IgD-negative memory B cell (primary cell): ENCODE results near the gene SOS2. TPM values are rescaled to one million over a fixed set of nuclear protein-coding genes. Genes with fewer than 3 reads are reported as not detected.

Experiments used
- H3K27ac Mint-ChIP-seq, 3 donors: one replicate each; pipeline ENCODE4 v1.8.0; 2020 to 2022; ENCODE audit warnings: mild to moderate bottlenecking in 3 of 3, mixed read lengths in 3 of 3, moderate library complexity in 1 of 3
- H3K27me3 Mint-ChIP-seq: one replicate; pipeline ENCODE4 v1.8.0; 2021; ENCODE audit warnings: mixed read lengths
- H3K36me3 Mint-ChIP-seq: one replicate; pipeline ENCODE4 v1.8.0; 2020; ENCODE audit warnings: mild to moderate bottlenecking, mixed read lengths
- H3K4me1 Mint-ChIP-seq, 3 donors: one replicate each; pipeline ENCODE4 v1.8.0; 2020 to 2022; ENCODE audit warnings: mixed read lengths in 3 of 3, mild to moderate bottlenecking in 1 of 3
- H3K4me3 Mint-ChIP-seq, 4 donors: one replicate each; pipeline ENCODE4 v1.8.0; 2020 to 2022; ENCODE audit warnings: mild to moderate bottlenecking in 4 of 4, mixed read lengths in 4 of 4, moderate library complexity in 3 of 4
- H3K9me3 Mint-ChIP-seq, 3 donors: one replicate each; pipeline ENCODE4 v1.8.0; 2020 to 2021; ENCODE audit warnings: mixed read lengths in 3 of 3, mild to moderate bottlenecking in 1 of 3
- polyA plus RNA-seq: library from polyadenylated mRNA; unstranded; fragments of 300-500 nt; fragmentation: Illumina TruSeq; gene quantifications from one replicate; pipeline ENCODE4 v1.2.3, GENCODE V29; 2021

SOS2 gene
- polyA plus RNA-seq, 1 donor from 2014 or later = 6.2 TPM

GRCh38 chr14:50233951-50234250 is 2.5 kb upstream of the SOS2 start:
- Mint-ChIP-seq H3K27ac (no peak overlapping the region), H3K9me3 (peaks cover 0 to 2% (median 0%) of the 10 kb centered on the region in 3 donors), H3K36me3 (peaks cover 3% of the 10 kb centered on the region), H3K4me1 (peaks cover 12 to 31% (median 24%) of the 10 kb centered on the region in 3 donors), H3K27me3 (no peaks in the 10 kb centered on the region), H3K4me3 (peak overlapping the region in 1 of 4 donors; percentile 92)

- peaks cover 14 to 35% (median 26%) of the 10 kb centered on the region in 3 donors for H3K4me1 Mint-ChIP-seq
- peak overlapping the region in 1 of 3 donors; percentile 72 for H3K27ac Mint-ChIP-seq
Observed at GRCh38 chr14:50233166-50233950, 2.0 kb upstream of the SOS2 start.

GRCh38 chr14:50232276-50232642 is 881 bp upstream of the SOS2 start:
- Mint-ChIP-seq H3K4me1 (peaks cover 10 to 31% (median 20%) of the 10 kb centered on the region in 3 donors), H3K27ac (peak overlapping the region in 2 of 3 donors; percentile 46 to 72), H3K9me3 (peaks cover 0 to 2% (median 0%) of the 10 kb centered on the region in 3 donors), H3K27me3 (no peaks in the 10 kb centered on the region), H3K4me3 (peak overlapping the region; percentile 81 to 94 (median 93)), H3K36me3 (no peaks in the 10 kb centered on the region)

More at GRCh38 chr14:50233166-50233950, 2.0 kb upstream of the SOS2 start:
- Mint-ChIP-seq H3K4me3 (peak overlapping the region in 3 of 4 donors; percentile 18 to 92 (median 54)), H3K36me3 (peaks cover 3% of the 10 kb centered on the region), H3K9me3 (peaks cover 0 to 2% (median 0%) of the 10 kb centered on the region in 3 donors), H3K27me3 (no peaks in the 10 kb centered on the region)

- Mint-ChIP-seq H3K9me3 (peaks cover 0 to 2% (median 0%) of the 10 kb centered on the region in 3 donors), H3K4me1 (peaks cover 18 to 39% (median 29%) of the 10 kb centered on the region in 3 donors), H3K27ac (peak overlapping the region; percentile 92 to 97 (median 96)), H3K27me3 (no peaks in the 10 kb centered on the region), H3K4me3 (peak overlapping the region; percentile 93 to 96 (median 95)), H3K36me3 (no peaks in the 10 kb centered on the region)
Observed at GRCh38 chr14:50230701-50231474, 490 bp downstream of the SOS2 start.

- no peaks in the 10 kb centered on the region for H3K36me3 Mint-ChIP-seq
- peak overlapping the region; percentile 93 to 96 (median 95) for H3K4me3 Mint-ChIP-seq
- H3K27ac Mint-ChIP-seq = peak overlapping the region; percentile 92 to 97 (median 96)
- no peaks in the 10 kb centered on the region for H3K27me3 Mint-ChIP-seq
- H3K9me3 Mint-ChIP-seq = peaks cover 0 to 2% (median 0%) of the 10 kb centered on the region in 3 donors
- H3K4me1 Mint-ChIP-seq = peaks cover 20 to 44% (median 33%) of the 10 kb centered on the region in 3 donors
Observed at GRCh38 chr14:50230401-50230700, 1.0 kb downstream of the SOS2 start.

GRCh38 chr14:50229681-50230080 is 1.7 kb downstream of the SOS2 start:
- H3K4me1 Mint-ChIP-seq = peaks cover 23 to 47% (median 33%) of the 10 kb centered on the region in 3 donors
- H3K4me3 Mint-ChIP-seq = peak overlapping the region in 3 of 4 donors; percentile 69 to 96 (median 94)
- no peaks in the 10 kb centered on the region for H3K36me3 Mint-ChIP-seq
- H3K9me3 Mint-ChIP-seq = no peaks in the 10 kb centered on the region
- H3K27me3 Mint-ChIP-seq = no peaks in the 10 kb centered on the region
- peak overlapping the region in 2 of 3 donors; percentile 13 to 19 for H3K27ac Mint-ChIP-seq

GRCh38 chr14:50228313-50228712 is 3.1 kb downstream of the SOS2 start:
- Mint-ChIP-seq H3K27me3 (no peaks in the 10 kb centered on the region), H3K4me1 (peaks cover 23 to 47% (median 34%) of the 10 kb centered on the region in 3 donors), H3K36me3 (no peaks in the 10 kb centered on the region), H3K27ac (peak overlapping the region in 1 of 3 donors; percentile 16), H3K9me3 (no peaks in the 10 kb centered on the region), H3K4me3 (peak overlapping the region in 2 of 4 donors; percentile 43 to 53)

GRCh38 chr14:50225974-50226297 is 5.4 kb downstream of the SOS2 start:
- H3K36me3 Mint-ChIP-seq = no peaks in the 10 kb centered on the region
- H3K4me3 Mint-ChIP-seq = peak overlapping the region in 1 of 4 donors; percentile 46
- H3K4me1 Mint-ChIP-seq = peaks cover 17 to 52% (median 44%) of the 10 kb centered on the region in 3 donors
- peak overlapping the region in 1 of 3 donors; percentile 21 for H3K27ac Mint-ChIP-seq
- no peaks in the 10 kb centered on the region for H3K9me3 Mint-ChIP-seq
- no peaks in the 10 kb centered on the region for H3K27me3 Mint-ChIP-seq

- Mint-ChIP-seq H3K27ac (peak overlapping the region in 1 of 3 donors; percentile 21), H3K36me3 (no peaks in the 10 kb centered on the region), H3K4me3 (peak overlapping the region in 1 of 4 donors; percentile 9), H3K9me3 (no peaks in the 10 kb centered on the region), H3K27me3 (no peaks in the 10 kb centered on the region), H3K4me1 (peaks cover 23 to 52% (median 41%) of the 10 kb centered on the region in 3 donors)
Observed at GRCh38 chr14:50225067-50225973, 6.1 kb downstream of the SOS2 start.

GRCh38 chr14:50222055-50222613 is 9.2 kb downstream of the SOS2 start:
- H3K9me3 Mint-ChIP-seq = no peaks in the 10 kb centered on the region
- H3K27me3 Mint-ChIP-seq = no peaks in the 10 kb centered on the region
- H3K27ac Mint-ChIP-seq = peak overlapping the region in 1 of 3 donors; percentile 68
- H3K4me1 Mint-ChIP-seq = peaks cover 31 to 49% (median 38%) of the 10 kb centered on the region in 3 donors
- H3K36me3 Mint-ChIP-seq = peaks cover 2% of the 10 kb centered on the region
- no peak overlapping the region for H3K4me3 Mint-ChIP-seq

- no peak overlapping the region for H3K4me3 Mint-ChIP-seq
- H3K27ac Mint-ChIP-seq = peak overlapping the region in 1 of 3 donors; percentile 71
- H3K4me1 Mint-ChIP-seq = peaks cover 25 to 40% (median 29%) of the 10 kb centered on the region in 3 donors
- H3K27me3 Mint-ChIP-seq = no peaks in the 10 kb centered on the region
- H3K36me3 Mint-ChIP-seq = peaks cover 6% of the 10 kb centered on the region
- H3K9me3 Mint-ChIP-seq = no peaks in the 10 kb centered on the region
Observed at GRCh38 chr14:50218501-50218900, 12.9 kb downstream of the SOS2 start.

- H3K36me3 Mint-ChIP-seq = peaks cover 6% of the 10 kb centered on the region
- H3K27ac Mint-ChIP-seq = no peak overlapping the region
- no peak overlapping the region for H3K4me3 Mint-ChIP-seq
- H3K9me3 Mint-ChIP-seq = no peaks in the 10 kb centered on the region
- no peaks in the 10 kb centered on the region for H3K27me3 Mint-ChIP-seq
- H3K4me1 Mint-ChIP-seq = peaks cover 22 to 34% (median 23%) of the 10 kb centered on the region in 3 donors
Observed at GRCh38 chr14:50215416-50215815, 16.0 kb downstream of the SOS2 start.

GRCh38 chr14:50213795-50214194 is 17.6 kb downstream of the SOS2 start:
- H3K9me3 Mint-ChIP-seq = no peaks in the 10 kb centered on the region
- H3K27me3 Mint-ChIP-seq = no peaks in the 10 kb centered on the region
- H3K4me1 Mint-ChIP-seq = peaks cover 14 to 25% (median 20%) of the 10 kb centered on the region in 3 donors
- H3K27ac Mint-ChIP-seq = no peak overlapping the region
- H3K36me3 Mint-ChIP-seq = peaks cover 6% of the 10 kb centered on the region
- H3K4me3 Mint-ChIP-seq = no peak overlapping the region

GRCh38 chr14:50212726-50213125 is 18.7 kb downstream of the SOS2 start:
- Mint-ChIP-seq H3K27ac (peak overlapping the region in 2 of 3 donors; percentile 54 to 60), H3K27me3 (no peaks in the 10 kb centered on the region), H3K4me3 (no peak overlapping the region), H3K9me3 (no peaks in the 10 kb centered on the region), H3K36me3 (peaks cover 4% of the 10 kb centered on the region), H3K4me1 (peaks cover 10 to 19% (median 18%) of the 10 kb centered on the region in 3 donors)
